Measurements from ENCODE around the gene EPX.

The EPX gene

GRCh38 chr17:58208344-58208743, 15.8 kb downstream of the EPX start:
- TF ChIP-seq BACH2 (CRISPR knock-in tag; IDR thresholded peaks at IDR 0.05; ENCODE audit: borderline replicate concordance) (no peak), ZFP3 (CRISPR knock-in tag; IDR thresholded peaks at IDR 0.05) (no peak), ZNF565 (CRISPR knock-in tag; conservative IDR thresholded peaks at IDR 0.05; ENCODE audit: low read depth) (no peak), POU6F1 (CRISPR knock-in tag; IDR thresholded peaks at IDR 0.05; ENCODE audit: borderline replicate concordance, low read depth) (no peak), SNAI2 (CRISPR knock-in tag; IDR thresholded peaks at IDR 0.05) (no peak), ZC3H10 (CRISPR knock-in tag; IDR thresholded peaks at IDR 0.05) (no peak)
- TF ChIP-seq, protein P1, sequence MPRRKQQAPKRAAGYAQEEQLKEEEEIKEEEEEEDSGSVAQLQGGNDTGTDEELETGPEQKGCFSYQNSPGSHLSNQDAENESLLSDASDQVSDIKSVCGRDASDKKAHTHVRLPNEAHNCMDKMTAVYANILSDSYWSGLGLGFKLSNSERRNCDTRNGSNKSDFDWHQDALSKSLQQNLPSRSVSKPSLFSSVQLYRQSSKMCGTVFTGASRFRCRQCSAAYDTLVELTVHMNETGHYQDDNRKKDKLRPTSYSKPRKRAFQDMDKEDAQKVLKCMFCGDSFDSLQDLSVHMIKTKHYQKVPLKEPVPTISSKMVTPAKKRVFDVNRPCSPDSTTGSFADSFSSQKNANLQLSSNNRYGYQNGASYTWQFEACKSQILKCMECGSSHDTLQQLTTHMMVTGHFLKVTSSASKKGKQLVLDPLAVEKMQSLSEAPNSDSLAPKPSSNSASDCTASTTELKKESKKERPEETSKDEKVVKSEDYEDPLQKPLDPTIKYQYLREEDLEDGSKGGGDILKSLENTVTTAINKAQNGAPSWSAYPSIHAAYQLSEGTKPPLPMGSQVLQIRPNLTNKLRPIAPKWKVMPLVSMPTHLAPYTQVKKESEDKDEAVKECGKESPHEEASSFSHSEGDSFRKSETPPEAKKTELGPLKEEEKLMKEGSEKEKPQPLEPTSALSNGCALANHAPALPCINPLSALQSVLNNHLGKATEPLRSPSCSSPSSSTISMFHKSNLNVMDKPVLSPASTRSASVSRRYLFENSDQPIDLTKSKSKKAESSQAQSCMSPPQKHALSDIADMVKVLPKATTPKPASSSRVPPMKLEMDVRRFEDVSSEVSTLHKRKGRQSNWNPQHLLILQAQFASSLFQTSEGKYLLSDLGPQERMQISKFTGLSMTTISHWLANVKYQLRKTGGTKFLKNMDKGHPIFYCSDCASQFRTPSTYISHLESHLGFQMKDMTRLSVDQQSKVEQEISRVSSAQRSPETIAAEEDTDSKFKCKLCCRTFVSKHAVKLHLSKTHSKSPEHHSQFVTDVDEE (CRISPR knock-in tag; IDR thresholded peaks at IDR 0.05): no peak
- TF ChIP-seq, protein P2, sequence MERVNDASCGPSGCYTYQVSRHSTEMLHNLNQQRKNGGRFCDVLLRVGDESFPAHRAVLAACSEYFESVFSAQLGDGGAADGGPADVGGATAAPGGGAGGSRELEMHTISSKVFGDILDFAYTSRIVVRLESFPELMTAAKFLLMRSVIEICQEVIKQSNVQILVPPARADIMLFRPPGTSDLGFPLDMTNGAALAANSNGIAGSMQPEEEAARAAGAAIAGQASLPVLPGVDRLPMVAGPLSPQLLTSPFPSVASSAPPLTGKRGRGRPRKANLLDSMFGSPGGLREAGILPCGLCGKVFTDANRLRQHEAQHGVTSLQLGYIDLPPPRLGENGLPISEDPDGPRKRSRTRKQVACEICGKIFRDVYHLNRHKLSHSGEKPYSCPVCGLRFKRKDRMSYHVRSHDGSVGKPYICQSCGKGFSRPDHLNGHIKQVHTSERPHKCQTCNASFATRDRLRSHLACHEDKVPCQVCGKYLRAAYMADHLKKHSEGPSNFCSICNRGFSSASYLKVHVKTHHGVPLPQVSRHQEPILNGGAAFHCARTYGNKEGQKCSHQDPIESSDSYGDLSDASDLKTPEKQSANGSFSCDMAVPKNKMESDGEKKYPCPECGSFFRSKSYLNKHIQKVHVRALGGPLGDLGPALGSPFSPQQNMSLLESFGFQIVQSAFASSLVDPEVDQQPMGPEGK (CRISPR knock-in tag; IDR thresholded peaks at IDR 0.05; ENCODE audit: borderline replicate concordance): no peak
- TF ChIP-seq, protein P3, sequence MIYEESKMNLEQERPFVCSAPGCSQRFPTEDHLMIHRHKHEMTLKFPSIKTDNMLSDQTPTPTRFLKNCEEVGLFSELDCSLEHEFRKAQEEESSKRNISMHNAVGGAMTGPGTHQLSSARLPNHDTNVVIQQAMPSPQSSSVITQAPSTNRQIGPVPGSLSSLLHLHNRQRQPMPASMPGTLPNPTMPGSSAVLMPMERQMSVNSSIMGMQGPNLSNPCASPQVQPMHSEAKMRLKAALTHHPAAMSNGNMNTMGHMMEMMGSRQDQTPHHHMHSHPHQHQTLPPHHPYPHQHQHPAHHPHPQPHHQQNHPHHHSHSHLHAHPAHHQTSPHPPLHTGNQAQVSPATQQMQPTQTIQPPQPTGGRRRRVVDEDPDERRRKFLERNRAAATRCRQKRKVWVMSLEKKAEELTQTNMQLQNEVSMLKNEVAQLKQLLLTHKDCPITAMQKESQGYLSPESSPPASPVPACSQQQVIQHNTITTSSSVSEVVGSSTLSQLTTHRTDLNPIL (CRISPR knock-in tag; IDR thresholded peaks at IDR 0.05; ENCODE audit: low read depth): no peak
- ATAC-seq: no peak

DNA sequence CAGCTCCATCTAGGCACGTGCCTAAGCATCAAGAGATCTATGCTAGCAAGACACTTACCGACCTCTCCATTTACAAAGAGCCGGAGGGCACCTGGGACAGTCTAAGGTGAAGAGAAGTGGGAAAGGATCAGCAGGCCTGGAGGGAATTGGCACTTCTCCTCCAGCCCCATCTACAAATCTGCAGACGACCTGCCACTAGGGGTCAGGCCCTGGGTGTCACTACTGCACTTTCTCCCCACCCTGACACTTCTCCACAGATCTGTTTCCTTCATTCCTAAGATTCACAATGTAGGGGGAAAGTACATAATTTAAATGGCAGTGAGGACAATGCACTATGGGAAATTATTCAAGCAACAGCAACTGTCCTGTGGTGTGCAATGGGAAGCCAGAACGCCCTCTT, 18.4 kb downstream of the EPX start:
- TF ChIP-seq TCF4 (CRISPR knock-in tag; IDR thresholded peaks at IDR 0.05; ENCODE audit: borderline replicate concordance) (no peak), BACH2 (CRISPR knock-in tag; IDR thresholded peaks at IDR 0.05; ENCODE audit: borderline replicate concordance) (no peak), CSDC2 (CRISPR knock-in tag; IDR thresholded peaks at IDR 0.05) (no peak), ZFP3 (CRISPR knock-in tag; IDR thresholded peaks at IDR 0.05) (no peak), ESRRG (CRISPR knock-in tag; IDR thresholded peaks at IDR 0.05) (no peak), PPARA (CRISPR knock-in tag; IDR thresholded peaks at IDR 0.05; ENCODE audit: borderline replicate concordance) (no peak), ISL1 (CRISPR knock-in tag; IDR thresholded peaks at IDR 0.05) (no peak), ZFP30 (CRISPR knock-in tag; IDR thresholded peaks at IDR 0.05) (no peak), ZNF8 (CRISPR knock-in tag; IDR thresholded peaks at IDR 0.05) (no peak), ZNF565 (CRISPR knock-in tag; conservative IDR thresholded peaks at IDR 0.05; ENCODE audit: low read depth) (no peak), ARNTL (CRISPR knock-in tag; IDR thresholded peaks at IDR 0.05; ENCODE audit: borderline replicate concordance, low read depth) (no peak), ZC3H10 (CRISPR knock-in tag; IDR thresholded peaks at IDR 0.05) (no peak)
- TF ChIP-seq, protein P3 (CRISPR knock-in tag; IDR thresholded peaks at IDR 0.05; ENCODE audit: low read depth): no peak
- TF ChIP-seq, protein P1 (CRISPR knock-in tag; IDR thresholded peaks at IDR 0.05): no peak
- no peak for ATAC-seq

- ATAC-seq: no peak
- TF ChIP-seq ESRRG (CRISPR knock-in tag; IDR thresholded peaks at IDR 0.05) (no peak), BACH2 (CRISPR knock-in tag; IDR thresholded peaks at IDR 0.05; ENCODE audit: borderline replicate concordance) (no peak), ZFP30 (CRISPR knock-in tag; IDR thresholded peaks at IDR 0.05) (no peak), ZNF8 (CRISPR knock-in tag; IDR thresholded peaks at IDR 0.05) (no peak), CSDC2 (CRISPR knock-in tag; IDR thresholded peaks at IDR 0.05) (no peak)
- TF ChIP-seq, protein P2 (CRISPR knock-in tag; IDR thresholded peaks at IDR 0.05; ENCODE audit: borderline replicate concordance): no peak
Measured at GRCh38 chr17:58215685-58216084, 23.2 kb downstream of the EPX start.

Measured in SK-N-SH treated with all-trans-retinoic acid at 6 μM for 48 hours (cell line).